Daoy (cell line): ENCODE data around the gene NCOA1. TPM values are rescaled to one million over a fixed set of nuclear protein-coding genes. Genes with fewer than 3 reads are reported as not detected.

Experiments used
- DNase-seq: peaks from one replicate; pipeline ENCODE4 v3.0.0-alpha.2; 2015; ENCODE audit warnings: low read depth
- total RNA-seq: library from RNA; depleted of rRNA; stranded (reverse); fragments of >200 nt; shearing (Covaris generic); gene quantifications from 2 replicates; pipeline ENCODE4 v1.2.3, GENCODE V29; 2014

NCOA1 gene
- total RNA-seq, 1 experiment from 2014 or later: 5.5 TPM

DNA sequence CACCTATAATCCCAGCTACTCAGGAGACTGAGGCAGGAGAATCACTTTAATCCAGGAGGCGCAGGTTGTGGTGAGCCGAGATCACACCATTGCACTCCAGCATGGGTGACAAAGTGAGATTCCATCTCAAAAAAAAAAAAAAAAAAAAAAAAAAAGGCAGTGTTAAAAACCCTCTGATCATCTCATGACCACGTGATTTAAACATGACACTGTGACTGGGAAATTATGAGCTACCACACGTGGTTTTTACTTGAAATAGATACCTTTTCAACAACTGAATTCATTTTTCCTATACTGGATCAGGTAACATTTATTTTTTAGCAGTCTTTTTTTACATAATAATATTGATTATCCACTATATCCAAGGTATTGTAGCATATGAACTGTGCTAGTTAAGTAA lies 199.5 kb downstream of the NCOA1 start:
- no peak for DNase-seq

DNA sequence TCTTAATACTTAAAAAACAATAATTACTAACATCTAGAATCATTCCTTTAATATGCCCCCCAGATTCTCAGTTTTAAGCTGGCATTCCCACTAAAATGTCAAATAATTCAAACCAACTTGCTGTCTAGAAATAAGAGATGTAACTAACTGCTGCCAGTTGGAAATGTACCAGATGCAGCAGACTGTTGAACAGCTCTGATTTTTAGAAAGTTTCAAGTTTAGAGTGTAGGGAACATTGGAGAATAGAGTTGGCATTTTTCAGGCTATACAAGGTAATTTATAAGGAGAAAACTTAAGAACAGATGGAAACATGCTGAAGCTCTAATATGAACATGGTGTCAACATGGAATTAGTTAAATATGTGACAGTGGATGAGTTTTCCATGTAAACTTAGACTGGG lies 200.8 kb downstream of the NCOA1 start:
- DNase-seq: no peak

DNA sequence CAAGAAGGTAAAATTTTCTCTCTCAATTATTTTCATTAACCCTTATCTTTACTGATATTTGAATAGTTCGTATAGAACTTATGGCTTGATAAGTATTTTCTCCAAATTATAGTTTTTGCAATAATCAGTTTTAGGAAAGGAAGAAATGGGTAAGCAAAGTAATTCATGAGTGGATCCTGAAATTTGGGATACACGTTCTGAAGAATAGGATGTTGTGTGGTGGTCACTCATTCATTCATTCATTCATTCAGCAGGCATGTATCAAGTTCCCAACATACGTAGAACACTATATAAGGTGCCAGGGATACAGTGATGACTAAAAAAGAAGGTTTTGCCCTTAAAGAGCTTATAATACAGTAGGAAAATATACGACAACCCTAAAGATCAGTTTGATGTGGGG lies 206.7 kb downstream of the NCOA1 start:
- no peak for DNase-seq

DNA sequence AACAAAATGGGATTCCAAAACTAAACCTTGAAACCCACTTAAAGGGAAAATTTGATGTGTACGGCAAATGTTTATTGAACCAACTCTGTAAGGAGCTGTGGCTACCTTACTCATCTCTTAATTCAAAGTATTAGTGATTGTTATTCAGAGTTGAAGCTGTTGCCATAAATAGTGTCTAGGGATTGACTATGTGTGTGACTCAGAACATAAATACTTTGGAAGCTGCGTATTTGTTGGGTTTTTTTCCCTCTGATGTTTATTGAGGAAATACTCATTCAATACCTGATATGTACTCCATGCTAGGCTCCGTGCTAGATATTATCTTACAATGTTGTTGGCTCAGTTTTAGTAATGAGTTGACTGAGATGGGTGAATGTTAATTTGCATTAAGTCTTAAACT lies 211.7 kb downstream of the NCOA1 start:
- peak; percentile 51 for DNase-seq

DNA sequence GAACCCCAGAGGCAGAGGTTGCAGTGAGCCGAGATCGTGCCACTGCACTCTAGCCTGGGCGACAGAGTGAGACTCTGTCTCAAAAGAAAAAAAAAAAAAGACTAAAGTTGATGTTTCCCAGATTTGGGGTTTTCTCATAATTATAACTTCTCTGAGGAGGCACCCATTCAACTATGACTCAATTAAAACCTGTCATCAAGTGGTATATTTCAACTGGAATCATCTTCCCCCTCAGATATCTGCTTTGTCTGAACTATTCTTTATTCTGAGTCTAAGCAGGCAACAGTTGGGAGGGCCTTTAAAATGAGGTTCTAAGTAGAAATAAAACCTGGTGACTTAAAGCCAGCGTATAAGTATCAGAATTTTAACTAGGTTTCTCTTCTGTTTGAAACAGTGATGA lies 213.6 kb downstream of the NCOA1 start:
- DNase-seq: no peak

DNA sequence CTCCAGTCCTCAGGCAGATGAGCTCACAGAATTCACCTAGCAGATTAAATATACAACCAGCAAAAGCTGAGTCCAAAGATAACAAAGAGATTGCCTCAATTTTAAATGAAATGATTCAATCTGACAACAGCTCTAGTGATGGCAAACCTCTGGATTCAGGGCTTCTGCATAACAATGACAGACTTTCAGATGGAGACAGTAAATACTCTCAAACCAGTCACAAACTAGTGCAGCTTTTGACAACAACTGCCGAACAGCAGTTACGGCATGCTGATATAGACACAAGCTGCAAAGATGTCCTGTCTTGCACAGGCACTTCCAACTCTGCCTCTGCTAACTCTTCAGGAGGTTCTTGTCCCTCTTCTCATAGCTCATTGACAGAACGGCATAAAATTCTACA lies 216.1 kb downstream of the NCOA1 start:
- DNase-seq: no peak

DNA sequence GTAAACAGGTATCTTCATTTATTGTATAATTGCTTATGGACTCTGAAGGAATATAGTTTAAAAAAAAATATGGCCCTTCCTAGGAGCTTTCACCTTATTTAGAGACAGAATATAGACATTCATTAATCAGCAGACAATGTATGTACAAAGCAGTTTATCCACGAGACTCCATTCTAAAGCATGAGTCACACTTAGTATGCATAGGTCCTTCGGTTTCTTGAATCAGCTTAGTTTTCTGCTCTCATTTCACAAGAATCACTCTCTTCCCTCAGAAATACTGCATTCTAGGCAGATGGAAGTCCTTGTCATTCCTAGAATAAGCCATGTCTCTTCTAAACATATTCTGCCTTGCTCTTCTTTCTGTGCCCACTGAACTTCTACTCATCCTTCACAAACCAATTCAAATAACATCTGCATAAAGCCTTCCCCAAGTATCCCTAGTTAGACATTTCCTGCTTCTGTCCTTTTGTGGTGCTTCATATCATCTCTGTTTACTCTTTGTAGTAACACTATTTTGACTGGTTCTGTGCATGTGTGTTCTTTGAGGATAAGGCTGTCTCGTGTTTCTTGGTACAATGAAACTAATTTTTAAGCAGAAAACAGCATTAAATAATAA lies 217.6 kb downstream of the NCOA1 start:
- peak; percentile 10 for DNase-seq

DNA sequence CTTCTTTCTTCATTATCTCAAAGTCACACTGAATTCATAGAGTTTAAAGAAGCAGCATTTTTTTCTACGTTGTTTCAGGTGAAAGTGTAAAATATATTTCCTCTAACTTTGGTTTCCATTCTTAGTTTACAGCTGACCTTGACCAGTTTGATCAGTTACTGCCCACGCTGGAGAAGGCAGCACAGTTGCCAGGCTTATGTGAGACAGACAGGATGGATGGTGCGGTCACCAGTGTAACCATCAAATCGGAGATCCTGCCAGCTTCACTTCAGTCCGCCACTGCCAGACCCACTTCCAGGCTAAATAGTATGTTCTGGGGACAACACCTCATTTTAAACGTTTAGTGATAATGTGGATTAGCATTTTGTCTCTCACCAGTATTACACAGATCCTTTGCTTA lies 219.8 kb downstream of the NCOA1 start:
- no peak for DNase-seq

DNA sequence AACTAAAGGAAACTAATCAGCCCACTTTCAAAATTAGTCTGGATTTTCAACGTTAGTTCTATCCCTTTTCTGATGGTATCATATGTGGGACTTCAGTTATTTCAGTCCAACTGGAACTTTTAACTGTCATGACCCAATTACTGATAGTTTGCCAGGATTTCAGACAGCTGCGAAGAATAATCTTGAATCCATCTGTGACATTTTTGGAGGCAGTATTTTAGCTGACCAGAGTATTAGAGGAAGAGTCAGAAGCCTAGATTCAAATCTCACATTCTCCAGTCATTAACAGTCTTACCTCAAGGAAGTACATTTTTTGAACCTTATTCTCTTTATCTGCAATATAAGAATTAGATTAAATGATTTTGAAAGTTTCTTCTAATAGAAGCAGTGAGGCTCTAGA lies 220.8 kb downstream of the NCOA1 start:
- no peak for DNase-seq

DNA sequence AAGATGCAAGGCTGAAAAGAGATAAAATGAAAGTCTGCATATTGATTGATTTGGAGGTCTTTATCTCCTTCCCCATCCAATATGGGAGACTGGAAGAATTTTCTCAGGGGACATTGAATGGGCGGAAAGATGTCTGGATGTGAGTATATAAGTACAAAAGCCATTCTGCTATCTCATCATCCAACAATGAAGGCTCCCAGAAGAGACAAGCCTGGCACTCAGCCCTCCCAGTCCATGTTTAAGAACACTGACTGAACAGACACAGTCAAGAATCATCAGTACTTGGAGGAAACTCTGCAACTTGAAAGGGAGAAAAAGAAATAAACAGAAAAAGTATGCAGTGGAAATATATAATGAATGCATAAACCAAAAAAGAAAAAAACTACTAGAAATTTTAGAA lies 221.2 kb downstream of the NCOA1 start:
- no peak for DNase-seq

DNA sequence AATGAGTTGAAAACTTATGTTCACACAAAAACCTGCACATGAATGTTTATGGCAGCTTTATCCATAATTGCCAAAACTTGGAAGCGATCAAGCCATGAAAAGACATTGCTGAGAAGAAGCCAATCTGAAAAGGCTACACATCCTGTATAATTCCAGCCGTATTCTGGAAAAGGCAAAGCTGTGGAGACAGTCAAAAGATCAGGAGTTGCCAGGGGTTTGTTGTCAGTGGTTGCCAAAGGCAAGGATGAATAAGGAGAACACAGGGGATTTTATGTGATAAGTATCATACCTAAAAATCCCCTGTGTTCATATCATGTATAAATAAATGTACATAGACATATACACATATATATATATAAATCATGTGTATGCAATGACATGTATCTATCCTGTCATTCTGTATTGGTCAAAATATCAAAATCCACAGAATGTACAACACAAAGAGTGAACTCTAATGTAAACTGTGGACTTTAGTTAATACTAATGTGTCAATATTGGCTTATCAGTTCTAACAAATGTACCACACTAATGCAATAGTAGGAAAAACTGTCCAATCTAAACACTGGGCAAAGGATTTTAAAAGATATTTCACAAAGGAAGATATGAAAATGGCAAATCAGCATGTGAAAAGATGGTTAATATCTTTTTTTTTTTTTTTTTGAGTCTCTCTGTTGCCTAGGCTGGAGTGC lies 226.4 kb downstream of the NCOA1 start:
- no peak for DNase-seq

DNA sequence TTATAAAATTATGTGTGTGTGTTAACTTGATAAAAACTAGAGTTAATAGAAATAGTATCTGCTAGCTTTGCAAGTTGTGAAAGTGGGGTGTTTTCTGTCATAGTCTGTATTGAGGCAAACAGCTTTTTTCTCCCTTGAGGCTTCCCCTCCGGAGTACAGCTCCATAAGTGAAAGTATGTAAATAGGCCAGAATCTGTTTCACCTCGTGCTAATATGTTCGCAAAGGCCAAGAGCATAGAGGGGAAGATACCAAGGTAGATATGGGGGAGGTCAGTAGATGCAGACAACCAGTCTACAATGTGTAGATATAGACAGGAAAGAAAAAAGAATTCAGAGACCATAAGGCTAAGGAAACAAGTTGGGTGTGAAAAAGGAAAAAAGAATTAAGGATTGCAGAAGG lies 229.3 kb downstream of the NCOA1 start:
- DNase-seq: no peak

DNA sequence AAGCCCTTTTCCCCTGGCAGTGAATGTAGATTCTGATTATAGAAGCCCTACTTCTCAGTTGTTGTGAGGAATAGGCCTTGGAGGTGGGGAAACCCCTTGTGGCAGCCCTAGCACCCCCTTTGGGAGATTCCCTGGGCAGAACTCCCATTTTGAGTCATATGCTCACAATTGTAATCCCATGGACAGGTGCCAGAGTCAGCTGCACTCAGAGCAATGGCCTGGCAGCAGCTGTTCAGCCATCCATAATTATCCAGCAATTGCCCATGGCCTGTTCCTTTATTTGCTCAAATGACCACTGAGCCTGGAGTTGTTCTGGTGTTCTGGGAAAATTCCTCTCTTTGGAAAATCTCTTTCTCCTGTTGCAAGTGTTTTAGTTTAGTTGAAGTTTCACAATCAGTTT lies 230.4 kb downstream of the NCOA1 start:
- DNase-seq: peak; percentile 76

DNA sequence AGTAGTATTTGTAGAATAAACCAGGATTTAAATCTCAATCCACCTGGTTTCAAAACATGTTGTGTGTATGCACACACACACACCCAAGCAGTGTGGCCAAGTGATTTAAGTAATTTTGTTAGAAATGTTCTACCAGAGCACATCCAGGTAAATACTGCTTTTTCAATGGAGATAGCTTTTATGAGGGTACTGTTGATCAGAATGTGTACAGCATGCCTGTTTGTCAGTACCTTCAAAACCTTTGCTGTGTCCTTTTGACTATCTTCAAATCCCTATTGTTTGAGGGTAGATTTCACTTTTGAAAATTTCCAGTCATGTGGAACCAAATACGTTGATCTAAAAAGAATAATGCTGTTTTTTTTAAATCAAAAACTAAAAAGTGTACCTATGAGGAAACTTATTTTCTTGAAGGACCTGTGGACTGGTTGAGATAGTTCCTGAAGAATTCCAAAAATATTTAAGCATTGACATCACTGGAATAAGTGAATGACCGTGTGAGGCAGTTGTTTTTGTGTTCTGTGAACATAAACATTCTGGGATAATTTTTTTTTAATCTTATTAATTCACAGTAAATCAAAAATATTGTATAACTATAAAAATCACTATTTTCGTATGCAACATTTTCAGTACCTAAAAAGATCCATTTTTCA lies 231.2 kb downstream of the NCOA1 start:
- no peak for DNase-seq

DNA sequence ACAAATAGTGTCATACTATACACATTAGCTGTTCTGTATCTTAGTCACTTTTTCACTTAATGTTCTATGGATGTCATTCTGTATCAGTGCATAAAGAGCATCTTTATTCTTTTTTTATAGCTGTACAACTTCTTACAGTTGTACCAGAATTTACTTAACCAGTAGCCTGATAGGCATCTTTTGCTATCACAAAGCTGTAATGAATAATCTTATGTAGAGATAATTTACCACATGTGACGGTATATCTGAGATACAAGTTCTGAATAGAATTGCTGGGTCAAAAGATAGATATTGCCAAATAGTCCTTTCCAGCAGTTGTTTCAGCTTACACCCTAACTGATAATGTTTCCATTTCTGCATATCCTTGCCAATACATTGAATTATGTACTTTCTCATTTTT lies 232.1 kb downstream of the NCOA1 start:
- DNase-seq: no peak

DNA sequence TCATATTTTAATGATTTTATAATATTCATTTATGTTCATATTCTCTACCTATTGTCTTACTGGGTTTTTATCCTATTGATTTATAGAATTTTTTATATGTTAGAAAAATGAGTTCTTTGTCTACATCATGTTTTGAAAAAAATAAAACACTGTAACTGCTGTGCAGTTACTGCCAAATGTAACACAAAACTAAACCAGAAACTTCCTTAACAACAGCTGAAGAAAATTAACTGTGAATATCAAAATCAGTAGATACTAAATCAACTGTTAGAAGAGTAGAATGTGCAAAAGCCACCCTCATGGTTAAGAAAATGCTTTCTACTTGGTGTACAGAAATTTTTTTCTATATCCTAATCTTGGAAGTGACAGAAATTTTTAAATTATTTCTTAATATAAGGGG lies 232.6 kb downstream of the NCOA1 start:
- no peak for DNase-seq

DNA sequence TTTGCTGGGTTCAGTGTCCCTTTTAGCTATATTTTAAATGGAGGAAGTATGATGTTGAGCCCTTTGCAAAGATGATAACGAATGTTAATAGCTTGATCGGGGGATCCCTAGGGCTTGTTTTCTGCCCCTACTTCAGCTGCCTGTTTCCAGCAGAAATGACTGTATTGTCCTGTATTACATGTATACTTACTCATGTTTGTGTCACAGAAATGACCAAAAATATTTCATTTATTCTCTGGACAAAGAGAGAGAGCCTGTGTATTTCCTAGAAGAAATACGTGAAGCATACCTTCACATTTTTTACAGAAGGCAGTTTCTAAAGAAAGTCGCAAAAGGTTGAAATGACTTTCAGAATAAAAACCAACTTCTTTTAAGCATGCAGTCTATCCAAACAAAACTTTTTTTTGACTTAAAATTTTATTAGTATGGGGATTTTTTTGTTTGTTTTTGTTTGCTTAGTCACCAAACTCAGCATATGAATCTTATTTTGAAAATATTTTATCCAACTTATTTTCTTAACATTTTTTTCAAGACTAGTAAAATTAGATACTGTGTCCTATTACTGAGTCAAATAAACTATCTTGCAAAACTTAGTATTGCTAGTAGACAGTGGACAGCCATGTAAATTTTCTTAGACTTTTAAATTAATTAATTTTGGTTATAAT lies 233.2 kb downstream of the NCOA1 start:
- no peak for DNase-seq

DNA sequence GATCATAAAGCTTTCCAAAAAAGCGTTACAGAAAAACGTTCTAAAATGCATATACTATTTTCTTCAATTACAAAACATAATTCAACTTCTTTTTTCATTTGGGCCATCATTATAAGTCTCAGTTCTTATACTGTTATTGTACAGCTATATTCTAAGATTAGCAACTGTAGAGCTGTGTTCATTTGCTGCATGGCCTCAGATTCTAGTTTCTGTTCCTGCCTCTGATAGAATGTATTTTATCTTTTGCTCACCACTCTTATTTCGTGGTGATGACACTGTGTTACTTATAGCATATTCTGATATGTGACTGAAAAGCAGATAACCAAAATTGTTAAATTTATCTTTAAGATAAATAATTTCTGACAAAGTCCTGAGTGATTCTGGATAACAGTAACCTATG lies 234.9 kb downstream of the NCOA1 start:
- DNase-seq: no peak

DNA sequence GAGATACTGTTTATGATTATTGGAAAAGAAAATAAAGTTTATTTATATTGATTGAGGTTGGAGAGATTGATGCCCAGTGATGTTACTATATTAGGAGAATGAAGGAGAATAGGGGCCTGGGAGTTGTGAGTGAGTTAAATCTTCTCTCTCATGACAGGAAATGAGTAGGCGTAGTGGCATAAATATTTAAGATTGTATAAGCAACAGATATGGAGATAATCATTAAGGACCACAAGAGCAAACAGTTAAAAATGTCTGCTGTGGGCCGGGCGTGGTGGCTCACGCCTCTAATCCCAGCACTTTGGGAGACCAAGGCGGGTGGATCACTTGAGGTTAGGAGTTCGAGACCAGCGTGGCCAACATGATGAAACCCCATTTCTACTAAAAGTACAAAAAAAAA lies 239.4 kb downstream of the NCOA1 start:
- peak; percentile 7 for DNase-seq

DNA sequence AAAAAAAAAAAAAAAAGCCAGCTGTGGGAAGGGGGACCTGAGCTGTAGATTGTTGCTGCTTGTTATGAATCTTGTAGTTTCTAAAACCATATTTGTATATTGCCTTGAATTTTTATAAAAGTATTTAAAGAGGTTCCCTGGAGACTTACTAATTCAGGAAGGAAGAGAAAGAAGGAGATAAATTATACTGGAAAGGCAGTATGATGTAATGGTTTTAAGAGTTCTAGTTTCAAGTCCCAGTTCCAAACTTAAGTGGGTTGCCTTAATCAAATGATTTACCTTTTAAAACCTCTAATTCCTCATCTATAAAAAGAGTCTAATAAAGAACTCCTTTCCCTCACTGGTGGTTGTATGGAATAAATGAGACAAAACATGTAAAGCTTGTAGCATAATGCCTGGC lies 240.0 kb downstream of the NCOA1 start:
- no peak for DNase-seq

DNA sequence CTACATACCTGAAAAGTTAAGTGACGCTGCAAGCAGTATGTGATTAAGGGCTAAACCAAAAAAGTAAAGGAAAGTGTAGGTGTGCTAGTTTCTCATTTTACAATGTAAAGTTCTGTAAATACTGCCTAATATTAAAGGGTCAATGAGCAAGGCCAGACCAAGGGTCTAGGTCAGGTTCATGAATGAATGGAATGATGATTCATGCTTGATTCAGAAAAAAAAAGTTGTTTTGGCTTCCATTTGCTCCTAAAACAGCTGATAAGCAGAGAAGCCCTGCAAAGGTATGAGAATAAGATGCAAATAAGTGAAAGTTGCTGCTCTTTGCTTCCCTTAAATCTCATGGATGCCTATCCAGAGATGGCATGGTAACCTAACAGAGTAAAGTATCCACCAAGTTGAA lies 240.9 kb downstream of the NCOA1 start:
- DNase-seq: no peak

DNA sequence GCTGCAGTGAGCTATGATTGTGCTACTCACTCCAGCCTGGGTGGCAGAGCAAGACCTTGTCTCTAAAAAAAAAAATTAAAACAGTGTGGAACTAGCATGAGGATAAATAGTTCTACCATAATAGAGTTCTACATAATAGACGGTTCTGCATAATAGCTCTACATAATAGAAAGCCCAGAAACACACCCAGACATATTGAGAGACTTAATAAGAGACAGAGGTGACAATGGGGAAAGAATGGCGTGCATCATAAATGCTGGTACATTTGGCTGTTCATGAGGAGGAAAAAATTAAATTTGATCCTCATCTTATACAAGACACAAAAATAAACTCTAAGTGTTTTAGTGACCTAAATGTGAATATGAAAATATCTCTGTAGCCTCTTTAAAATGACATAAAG lies 243.7 kb downstream of the NCOA1 start:
- DNase-seq: no peak
